Measurements from ENCODE around the gene STX18. TPM values are rescaled to one million over a fixed set of nuclear protein-coding genes. Genes with fewer than 3 reads are reported as not detected.

STX18 gene
- total RNA-seq, 1 experiment from 2014 or later, result 18.5 TPM

GRCh38 chr4:4377732-4378460 is 164.0 kb downstream of the STX18 start:
- Histone ChIP-seq H3K27me3 (ENCODE audit: insufficient read depth, low read length) (peaks cover 10% of the 10 kb centered on the region), H3K4me3 (replicated peaks in 1 of 2; ENCODE audit: low read depth in 1 of 2, low read length in 2 of 2) (no peak overlapping the region), H3K79me2 (ENCODE audit: insufficient read depth, low read length) (no peaks in the 10 kb centered on the region), H3K4me1 (ENCODE audit: control insufficient read depth in 1 of 2, insufficient read depth in 2 of 2, low read length in 2 of 2) (no peaks in the 10 kb centered on the region), H2AFZ (ENCODE audit: low read depth, low read length, poor library complexity, severe bottlenecking) (no peak overlapping the region), H3K27ac (ENCODE audit: low read depth, low read length) (no peak overlapping the region), H4K20me1 (ENCODE audit: insufficient read depth) (no peaks in the 10 kb centered on the region), H3K9me3 (ENCODE audit: control insufficient read depth in 1 of 2, insufficient read depth in 1 of 2, low read depth in 1 of 2, low read length in 2 of 2) (no peaks in the 10 kb centered on the region), H3K9me2 (ENCODE audit: insufficient read depth) (no peaks in the 10 kb centered on the region), H3K4me2 (ENCODE audit: low read length) (no peak overlapping the region), H3K9ac (ENCODE audit: low read length) (no peak overlapping the region), H3K36me3 (ENCODE audit: control insufficient read depth in 1 of 2, insufficient read depth in 2 of 2, low read length in 2 of 2) (no peaks in the 10 kb centered on the region)
- DNase-seq (ENCODE audit: low read depth, low spot score) (no peak), ATAC-seq (no peak)
- ChIA-PET CTCF (no interaction called here), RAD21 (ENCODE audit: low non-redundant PET in 1 of 2, low total read pairs in 2 of 2, uncharacterized antibody in 2 of 2, unreplicated experiment in 2 of 2) (no interaction called here), POLR2A (no interaction called here)
- TF ChIP-seq ZBTB33 (IDR thresholded peaks at IDR 0.05; ENCODE audit: extremely low read depth, insufficient replicate concordance, low read length) (no peak), EGR1 (IDR thresholded peaks at IDR 0.05; ENCODE audit: low read depth) (no peak), MAX (IDR thresholded peaks at IDR 0.05) (no peak), REST (IDR thresholded peaks at IDR 0.05; ENCODE audit: low read depth) (no peak), FOSL1 (IDR thresholded peaks at IDR 0.05; ENCODE audit: low read depth) (no peak), SRF (IDR thresholded peaks at IDR 0.05; ENCODE audit: low read depth) (no peak), EZH2phosphoT487 (IDR thresholded peaks at IDR 0.05; ENCODE audit: borderline replicate concordance) (no peak), ATF3 (IDR thresholded peaks at IDR 0.05) (no peak), CTCF (IDR thresholded peaks at IDR 0.05 in 2 of 3, conservative IDR thresholded peaks at IDR 0.05 in 1 of 3; ENCODE audit: borderline replicate concordance in 1 of 3, insufficient read depth in 1 of 3, low read depth in 2 of 3, low read length in 2 of 3) (no peak), SP1 (IDR thresholded peaks at IDR 0.05; ENCODE audit: low read depth) (no peak), POLR2A (IDR thresholded peaks at IDR 0.05; ENCODE audit: borderline replicate concordance, extremely low read depth, insufficient read depth, insufficient read length) (no peak), RAD21 (IDR thresholded peaks at IDR 0.05; ENCODE audit: low read depth) (no peak), ZFX (IDR thresholded peaks at IDR 0.05) (no peak), ELF1 (IDR thresholded peaks at IDR 0.05; ENCODE audit: borderline replicate concordance, low read depth) (no peak), JUND (IDR thresholded peaks at IDR 0.05) (no peak)
- intact Hi-C loops (cut with micrococcal nuclease), result no loop called here
- BruUV-seq (replicated peaks), result no TSS peak
